DMS53 treated with DMSO at 0.1 percent for 48 hours (cell line): ENCODE results near the gene TICRR.
"Not testable (repeated sequence)": the region's sequence is repeated elsewhere in the genome, so short reads cannot be mapped to it uniquely, and the experiment has no call there.

Experiments
- DNase-seq: peaks from one replicate; lab custom pipeline; 2025; ENCODE audit not compliant: unreplicated experiment; lab: John Stamatoyannopoulos, UW

Gene TICRR

DNA sequence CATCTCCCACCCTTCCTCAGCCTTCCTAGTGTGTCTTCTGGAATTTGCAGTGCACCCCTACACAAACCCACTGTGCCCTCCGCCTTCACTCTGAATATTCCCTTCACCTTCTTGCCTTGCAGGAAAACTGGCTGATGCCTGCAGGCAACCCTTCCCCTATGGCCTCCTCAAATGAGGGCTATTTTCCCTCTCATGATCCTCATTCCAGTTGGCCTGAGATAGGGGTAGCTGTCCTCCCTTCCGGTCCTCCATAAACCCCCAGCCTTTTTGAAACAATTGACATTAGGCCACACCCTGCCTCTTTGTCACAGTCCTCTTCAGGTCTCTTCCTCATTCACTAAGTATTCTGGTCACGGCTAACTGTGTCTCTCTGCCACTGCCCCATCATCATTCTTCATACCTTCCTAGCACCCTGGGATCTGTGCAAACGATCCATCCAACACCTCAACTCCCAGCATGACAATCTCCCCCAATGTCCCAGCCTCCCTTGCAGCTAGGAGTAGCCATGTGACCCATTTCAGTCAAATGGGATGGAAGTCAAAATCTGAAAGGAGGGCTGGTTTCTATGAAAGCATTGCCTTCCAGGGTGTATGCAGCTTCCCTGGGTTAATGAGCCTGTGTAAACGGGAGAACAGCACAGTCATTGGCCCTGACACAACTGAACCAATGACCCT lies 8.5 kb upstream of the TICRR start:
- no peak for DNase-seq

DNA sequence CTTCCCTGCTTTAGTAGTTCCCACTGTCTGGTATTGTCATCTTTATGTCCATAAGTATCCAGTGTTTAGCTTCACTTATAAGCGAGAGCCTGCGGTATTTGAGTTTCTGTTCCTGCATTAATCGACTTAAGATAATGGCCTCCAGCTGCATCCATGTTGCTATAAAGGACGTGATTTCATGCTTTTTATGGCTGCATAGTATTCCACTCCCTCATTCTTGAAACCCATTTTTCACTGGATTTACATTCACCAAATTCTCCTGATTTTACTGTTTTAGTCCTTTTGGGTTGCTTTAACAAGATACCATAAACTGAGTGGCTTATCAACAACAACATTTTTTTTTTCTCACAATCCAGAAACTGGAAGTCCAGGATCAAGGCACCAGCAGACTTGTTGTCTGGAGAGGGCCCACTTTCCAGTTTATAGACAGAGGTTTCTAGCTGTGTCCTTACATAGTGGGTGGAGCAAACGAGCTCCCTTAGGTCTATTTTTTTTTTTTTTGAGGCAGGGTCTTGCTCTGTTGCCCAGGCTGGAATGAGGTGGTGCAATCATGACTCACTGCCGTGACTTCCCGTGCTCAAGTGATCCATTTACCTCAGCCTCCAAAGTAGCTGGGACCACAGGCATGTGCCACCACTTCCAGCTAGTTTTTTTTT lies 6.1 kb upstream of the TICRR start:
- no peak for DNase-seq

DNA sequence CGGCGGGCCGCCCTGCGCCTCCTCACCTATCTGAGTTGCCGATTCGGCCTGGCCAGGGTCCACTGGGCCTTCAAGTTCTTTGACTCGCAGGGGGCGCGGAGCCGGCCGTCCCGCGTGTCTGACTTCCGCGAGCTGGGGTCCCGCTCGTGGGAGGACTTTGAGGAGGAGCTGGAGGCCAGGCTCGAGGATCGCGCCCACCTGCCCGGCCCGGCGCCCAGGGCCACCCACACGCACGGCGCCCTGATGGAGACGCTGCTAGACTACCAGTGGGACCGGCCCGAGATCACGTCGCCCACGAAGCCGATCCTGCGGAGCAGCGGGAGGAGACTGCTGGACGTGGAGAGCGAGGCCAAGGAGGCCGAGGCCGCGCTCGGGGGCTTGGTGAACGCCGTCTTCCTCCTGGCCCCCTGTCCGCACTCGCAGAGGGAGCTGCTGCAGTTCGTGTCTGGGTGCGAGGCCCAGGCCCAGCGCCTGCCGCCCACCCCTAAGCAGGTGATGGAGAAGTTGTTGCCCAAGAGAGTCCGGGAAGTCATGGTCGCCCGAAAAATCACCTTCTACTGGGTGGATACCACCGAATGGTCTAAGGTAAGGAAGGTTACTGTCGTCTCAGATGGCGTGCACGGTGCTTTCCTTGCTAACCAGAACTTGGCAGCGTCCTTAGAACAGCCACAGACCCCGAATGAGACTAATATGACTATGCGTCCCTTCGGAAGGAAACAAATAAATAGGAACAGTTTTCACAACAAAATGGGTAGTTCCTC lies 567 bp downstream of the TICRR start:
- DNase-seq: no peak

DNA sequence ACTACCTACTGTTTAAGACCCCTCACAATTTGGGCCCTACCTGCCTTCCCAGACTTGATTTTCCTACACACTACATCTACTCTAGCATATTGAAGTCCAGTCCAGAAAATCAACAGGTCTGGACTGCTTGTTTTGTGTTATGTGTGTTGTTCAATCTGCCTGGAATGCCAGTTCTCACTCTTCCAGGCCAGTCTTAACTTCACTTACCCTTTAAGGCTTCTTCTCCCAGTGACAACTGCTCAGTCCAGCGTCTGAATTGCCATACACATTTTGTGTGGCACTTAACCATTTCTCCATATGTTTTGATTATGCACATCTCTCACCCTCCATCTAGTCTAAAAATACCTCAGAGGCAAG lies 1.1 kb downstream of the TICRR start:
- DNase-seq: no peak

DNA sequence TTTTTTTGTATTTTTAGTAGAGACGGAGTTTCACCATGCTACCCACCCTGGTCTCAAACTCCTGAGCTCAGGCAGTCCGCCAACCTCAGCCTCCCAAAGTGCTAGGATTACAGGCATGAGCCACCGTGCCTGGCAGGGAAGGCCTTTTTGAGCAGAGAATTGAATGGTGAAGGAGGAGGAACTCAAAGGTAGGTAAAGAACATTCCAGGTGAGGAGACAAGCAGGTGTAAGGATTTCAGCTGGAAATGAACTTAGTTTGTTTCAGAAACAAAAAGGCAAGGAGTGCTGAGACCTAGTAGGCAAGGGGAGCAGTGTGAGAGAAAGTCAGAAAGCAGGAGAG lies 2.5 kb downstream of the TICRR start:
- DNase-seq: no peak

DNA sequence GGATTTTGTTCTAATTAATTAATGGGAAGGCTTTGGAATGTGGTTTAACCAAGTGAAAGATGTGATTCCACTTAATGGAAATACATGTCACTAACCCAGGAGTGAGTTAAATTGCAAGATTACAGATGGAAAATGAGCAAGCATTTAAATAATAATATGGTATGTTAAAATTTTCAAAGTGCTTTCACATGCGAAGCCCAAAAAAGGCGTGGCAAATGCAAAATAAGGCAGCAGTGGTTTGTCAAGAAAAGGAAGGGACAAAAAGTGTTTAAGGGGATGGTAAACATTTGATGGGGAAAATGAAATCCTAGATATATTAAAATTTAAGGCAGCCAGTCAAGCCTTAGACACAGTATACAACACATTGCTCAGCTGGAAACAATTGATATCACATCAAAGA lies 2.9 kb downstream of the TICRR start:
- no peak for DNase-seq

DNA sequence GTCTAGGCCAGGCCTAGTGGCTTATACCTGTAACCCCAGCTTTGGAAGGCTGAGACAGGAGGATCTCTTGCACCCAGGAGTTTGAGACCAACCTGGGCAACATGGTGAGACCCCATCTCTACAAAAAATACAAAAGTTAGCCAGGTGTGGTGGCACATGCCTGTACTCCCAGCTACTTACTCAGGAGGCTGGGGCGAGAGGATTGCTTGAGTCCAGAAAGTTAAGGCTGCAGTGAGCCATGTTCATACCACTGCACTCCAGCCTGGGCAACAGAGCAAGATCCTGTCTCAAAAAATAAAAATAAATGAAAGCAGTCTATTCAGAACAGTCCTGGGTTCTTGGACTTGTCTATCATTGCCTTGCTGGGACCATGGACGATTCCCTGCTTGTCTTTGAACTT lies 5.5 kb downstream of the TICRR start:
- not testable (repeated sequence) for DNase-seq

DNA sequence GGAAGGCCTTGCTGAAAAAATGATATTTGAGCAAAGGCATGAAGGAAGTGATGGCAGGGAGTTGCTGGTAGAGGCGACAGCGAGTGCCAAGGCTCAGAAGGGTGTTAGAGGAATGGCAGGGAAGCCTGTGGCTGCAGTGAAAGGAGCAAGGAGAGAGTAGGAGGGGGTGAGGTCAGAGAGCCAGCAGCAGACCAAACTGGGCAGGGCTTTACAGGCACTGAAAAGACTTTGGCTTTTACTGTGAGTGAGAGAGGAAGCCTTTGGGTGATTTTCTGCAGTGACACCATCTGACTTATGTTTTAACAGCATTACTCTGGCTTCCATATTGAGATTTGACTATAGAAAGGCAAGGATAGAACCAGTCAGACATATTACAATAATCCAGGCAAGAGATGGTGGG lies 11.4 kb downstream of the TICRR start:
- DNase-seq: no peak

DNA sequence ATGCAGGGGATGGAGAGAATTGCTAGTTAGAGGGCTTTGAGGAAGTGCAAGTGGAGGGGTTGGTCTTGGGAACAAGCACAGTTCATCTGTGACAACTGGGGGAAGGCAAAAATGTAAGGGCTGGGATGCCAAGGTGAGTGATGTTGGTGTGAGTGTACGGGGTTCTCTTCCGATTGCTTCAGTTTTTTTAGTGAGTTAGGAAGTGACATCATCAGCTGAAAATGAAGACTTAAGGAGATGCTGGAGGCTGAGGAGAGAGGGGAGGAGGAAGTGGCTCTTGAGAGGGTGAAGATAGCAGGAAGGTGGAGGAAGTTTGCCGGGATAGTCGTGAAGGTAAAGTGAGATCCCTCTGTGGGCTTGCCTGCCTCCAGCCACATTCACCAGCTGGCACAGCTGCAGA lies 12.7 kb downstream of the TICRR start:
- no peak for DNase-seq

DNA sequence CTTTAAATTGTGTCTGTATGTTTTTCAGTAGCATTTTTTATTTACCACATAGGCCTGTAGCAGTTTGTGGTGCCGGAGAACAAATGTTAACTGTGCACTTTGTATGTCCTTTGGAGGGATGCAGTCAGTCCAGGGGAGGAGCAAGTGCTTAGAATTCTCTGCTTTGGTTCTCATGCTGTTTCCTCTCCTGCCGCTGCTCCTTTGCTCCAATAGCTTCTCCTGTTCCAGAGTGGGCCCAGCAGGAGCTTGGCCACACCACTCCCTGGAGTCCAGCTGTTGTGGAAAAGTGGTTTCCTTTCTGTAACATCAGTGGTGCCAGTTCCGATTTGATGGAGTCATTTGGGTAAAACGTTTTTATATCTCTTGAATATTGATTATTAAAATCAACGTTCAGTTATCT lies 16.6 kb downstream of the TICRR start:
- DNase-seq: no peak

DNA sequence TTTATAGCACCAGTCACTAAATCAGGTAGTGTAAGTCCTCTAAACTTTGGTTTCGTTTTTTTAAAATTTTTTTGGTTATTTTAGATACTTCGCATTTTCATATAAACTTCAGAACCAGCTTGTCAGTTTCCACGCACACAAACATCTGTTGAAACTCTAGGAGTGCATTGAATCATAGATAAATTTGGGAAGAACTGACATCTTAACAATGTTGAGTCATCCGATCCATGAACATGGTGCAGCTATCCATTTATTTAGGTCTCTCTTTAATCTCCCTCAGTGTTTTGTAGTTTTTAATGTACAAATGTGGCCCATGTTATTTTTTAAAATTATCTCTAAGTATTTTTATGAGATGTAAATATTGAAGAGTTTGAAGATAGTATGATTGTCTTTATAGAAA lies 17.7 kb downstream of the TICRR start:
- DNase-seq: no peak

DNA sequence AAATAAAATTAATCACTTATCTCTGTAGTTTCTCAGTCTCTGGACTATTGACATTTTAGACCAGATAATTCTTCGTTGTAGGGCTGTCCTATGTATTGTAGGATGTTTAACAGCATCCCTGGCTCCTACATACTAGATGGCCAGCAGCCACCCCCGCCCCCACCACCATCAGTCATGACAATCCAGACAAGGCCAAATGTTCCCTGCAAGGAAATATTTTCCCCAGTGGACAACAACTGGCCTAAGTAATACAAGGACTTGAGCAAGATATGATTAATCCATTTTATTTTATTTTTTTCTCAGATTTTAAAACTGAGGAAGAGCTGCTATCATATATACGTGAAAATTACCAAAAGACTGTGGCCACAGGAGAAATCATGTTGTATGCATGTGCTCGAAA lies 23.8 kb downstream of the TICRR start:
- no peak for DNase-seq

DNA sequence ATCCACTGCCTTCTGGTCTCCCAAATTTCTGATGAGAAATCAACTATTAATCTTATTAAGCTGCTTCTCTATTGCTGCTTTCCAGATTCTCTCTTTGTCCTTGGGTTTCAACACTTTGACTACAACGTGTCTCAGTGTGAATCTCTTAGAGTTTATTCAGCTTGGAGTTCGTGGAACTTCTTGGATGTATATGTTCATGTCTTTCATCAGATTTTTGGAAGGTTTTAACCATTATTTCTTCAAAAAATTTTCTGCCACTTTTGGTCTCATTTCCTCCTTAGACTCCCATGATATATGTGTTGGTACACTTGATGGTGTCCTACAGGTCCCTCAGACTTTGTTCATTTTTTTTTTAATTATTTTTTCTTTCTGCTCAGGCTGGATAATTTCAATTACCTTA lies 36.0 kb downstream of the TICRR start:
- no peak for DNase-seq

DNA sequence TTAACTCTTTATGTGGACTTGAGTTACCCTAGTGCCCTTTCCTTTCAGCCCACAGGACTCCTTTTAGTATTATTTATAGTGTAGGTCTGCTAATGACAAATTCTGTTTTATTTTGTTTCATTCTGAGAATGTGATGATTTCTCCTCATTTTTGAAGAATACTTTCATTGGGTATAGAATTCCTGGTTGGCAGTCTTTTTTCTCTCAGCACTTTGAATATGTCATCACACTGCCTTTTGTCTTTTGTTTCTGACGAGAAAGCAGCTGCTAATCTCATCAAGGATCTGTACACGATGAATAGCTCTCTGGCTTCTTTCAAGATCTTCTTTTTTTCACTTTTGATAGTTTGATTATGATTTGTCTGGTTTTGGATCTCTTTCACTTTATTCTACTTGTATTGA lies 37.8 kb downstream of the TICRR start:
- no peak for DNase-seq

DNA sequence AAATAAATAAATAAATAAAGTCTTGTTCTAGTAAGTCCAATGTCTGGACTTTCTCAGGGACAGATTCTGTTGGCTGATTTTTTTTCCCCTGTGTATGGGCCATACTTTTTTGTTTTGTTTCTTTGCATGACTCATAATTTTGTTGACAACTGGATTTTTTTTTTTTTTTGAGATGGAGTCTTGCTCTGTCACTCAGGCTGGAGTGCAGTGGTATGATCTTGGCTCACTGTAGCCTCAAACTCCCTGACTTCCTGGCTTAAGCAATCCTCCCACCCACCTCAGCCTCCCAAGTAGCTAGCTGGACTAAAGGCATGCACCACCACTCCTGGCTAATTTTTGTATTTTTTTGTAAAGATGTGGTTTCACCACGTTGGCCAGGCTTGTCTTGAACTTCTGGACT lies 38.9 kb downstream of the TICRR start:
- DNase-seq: no peak

DNA sequence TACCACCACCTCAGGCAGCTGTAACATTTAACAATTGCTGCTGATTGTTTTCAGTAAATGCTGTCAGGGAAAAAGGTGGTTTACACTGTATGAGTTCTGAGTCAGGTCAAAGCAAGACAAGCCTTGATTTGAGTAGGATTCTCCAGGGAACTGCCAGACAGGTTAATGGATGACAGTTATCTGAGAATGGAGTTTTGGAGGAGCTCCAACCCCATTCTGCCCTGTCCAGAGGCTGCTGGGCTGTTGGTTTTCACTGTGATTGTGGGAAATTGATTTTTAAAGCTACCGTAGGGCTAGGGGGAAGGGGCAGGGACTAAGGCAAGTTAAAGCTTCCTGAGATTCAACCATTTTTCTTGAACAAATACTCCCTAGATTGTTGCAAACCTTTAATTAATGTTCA lies 39.9 kb downstream of the TICRR start:
- DNase-seq: no peak

DNA sequence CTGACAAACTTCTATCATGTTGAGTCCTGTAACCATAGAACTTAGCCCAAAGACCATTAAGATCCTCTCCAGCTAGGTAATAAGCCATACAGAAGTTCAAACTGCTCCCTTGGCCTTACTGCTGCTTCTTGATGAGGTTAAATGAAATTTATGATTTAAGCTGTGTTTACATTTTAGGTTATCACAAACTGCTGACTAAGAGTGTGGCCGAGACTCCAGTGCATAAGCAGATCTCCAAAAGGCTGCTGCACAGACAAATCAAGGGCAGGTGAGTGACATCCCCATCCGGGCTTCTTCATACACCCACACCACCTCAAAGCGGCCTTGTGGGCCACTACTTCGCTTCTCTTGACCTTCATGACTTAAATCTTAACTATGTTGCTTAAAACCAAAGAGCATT lies 41.0 kb downstream of the TICRR start:
- no peak for DNase-seq

DNA sequence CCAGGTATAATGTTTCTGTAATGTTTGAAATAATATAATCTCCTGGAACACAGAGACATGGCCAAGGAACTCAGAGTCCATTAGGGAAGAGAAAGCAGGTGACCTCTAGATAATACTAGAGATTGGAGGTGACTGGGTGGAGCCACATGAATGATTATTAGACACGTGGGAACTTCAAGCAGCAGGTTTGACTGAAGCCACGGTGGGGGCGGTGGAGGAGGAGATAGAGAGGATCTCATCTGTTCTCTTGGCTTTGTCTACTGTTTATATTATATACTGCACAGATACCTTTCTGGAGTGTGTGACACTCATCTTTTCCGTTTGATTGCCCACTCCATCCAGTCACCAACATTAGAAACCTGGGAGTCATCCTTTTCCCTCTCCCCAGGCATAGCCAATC lies 46.3 kb downstream of the TICRR start:
- DNase-seq: no peak

DNA sequence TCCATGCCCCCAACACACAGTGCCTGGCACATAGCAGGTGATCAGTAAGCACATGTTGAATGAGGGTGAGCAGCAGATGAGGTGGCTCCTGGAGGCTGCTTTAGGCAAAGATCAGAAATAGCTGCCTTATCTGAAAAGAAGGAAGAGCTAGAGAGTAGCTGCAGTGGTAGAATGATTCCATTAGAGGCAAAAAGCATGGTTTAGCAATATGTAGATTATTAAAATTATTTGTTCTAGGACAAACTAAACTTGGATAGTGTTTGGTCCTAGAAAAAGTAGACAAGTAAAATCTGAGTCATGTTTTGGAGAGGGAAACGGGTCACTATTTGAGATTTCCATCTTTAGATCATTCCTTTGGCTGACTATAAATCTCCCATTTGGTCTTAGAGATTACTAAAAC lies 47.9 kb downstream of the TICRR start:
- no peak for DNase-seq

DNA sequence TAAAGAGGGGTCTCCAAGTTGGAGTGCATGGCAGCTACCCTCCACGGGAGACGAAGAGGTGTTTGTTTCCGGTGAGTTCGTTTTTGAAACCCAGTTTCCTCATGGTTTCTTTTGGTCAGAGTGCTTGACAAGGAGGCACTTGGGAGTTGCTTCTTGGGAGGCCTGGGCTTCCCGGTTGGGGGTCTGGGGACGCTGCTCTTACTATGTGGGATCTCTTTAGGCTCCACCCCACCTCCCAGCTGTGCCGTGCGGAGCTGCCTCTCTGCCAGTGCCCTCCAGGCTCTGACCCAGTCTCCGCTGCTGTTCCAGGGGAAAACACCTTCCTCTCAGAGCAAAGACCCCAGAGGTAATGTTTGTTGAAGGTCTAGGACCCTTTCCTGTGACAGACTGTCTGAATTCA lies 50.4 kb downstream of the TICRR start:
- DNase-seq: no peak

DNA sequence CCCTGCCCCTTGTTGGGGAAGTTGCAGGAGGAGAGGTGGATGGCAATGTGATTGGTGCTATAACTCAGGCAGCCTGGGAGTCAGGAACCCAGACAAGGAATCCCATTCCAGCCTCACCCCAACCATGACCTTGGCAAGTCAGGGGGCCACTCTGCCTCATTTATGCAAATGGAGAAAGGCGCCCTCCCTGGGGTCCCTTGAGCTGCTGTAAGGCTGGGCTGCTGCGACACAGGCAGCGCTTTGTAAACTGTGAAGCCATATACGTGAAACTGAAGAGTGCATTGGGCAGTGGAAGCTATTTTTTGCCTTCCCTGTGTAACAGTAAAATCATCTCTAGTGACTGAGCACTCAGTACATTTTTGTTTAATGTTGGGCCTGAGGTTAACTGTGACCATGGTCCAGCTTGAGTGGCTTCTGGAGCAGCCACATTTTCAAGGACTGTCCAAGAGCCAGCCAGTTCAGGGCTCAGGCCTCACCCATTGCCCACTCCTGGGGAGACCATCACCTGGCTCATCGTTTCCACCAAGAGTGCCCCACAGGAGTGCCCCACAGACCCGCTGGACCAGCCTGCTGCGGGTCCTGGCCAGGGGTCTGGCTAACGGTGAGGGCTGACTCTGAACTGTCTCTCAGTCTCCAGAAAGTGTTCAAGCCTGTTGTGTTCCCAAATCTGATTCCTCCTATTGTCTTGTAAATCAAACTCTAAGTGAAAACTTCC lies 52.1 kb downstream of the TICRR start:
- no peak for DNase-seq

DNA sequence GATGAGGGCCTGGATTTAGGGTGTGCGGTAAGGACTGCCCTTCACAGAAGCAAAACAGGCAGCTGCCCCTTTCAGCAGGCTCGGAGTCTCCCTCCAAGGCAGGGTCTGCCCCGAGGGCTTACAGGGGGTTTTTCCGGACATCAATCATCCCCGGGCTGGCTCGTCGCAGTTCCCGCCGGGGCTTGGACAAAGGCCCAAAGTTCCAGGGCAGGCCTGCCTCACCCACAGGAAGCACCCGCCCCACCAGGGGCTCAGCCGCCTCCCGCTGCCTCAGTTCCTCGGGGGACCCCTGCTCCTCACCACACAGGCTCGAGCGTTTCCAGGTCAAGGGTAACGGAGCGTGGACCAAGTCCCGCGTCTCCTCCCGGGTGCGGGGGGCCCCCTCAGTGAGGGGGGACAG lies 53.0 kb downstream of the TICRR start:
- DNase-seq: no peak
